Activated CD4-positive, alpha-beta T cell treated with anti-CD3 and anti-CD28 coated beads, Interleukin-2, amount 50 U/mL, for 48 hours (primary cell): ENCODE measurements around the gene JSRP1.

ENCODE experiments used
- DNase-seq, 2 experiments: peaks; one replicate each; pipeline ENCODE4 v3.0.0-alpha.2; 2020

The JSRP1 gene

GRCh38 chr19:2216361-2217225 lies 39.6 kb downstream of the JSRP1 start:
- no peak for DNase-seq

DNA sequence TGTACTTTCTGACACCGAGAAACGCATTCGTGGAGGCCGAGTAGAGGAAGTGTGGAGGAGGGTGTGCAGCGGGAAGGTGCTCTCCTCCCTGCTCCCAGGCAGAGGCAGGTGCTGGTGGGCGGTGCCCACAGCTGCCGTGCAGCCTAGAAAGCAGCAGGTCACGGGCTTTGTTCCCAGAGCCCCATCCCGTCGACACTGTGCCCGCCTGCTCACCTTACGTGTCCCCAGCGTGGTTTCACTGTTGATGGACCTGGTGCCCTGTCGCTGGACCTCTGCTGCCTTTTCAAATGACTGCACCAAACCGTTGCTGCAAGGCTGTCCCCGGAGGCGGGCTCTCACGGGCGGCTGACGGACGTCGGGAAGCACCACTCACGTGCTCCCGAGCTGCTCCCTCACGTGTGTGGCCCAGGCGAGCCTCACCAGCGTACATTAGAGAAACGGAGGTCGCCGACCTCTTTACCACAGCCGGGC lies 40.9 kb downstream of the JSRP1 start:
- peak in 1 of 2 experiments; percentile 43 for DNase-seq

DNA sequence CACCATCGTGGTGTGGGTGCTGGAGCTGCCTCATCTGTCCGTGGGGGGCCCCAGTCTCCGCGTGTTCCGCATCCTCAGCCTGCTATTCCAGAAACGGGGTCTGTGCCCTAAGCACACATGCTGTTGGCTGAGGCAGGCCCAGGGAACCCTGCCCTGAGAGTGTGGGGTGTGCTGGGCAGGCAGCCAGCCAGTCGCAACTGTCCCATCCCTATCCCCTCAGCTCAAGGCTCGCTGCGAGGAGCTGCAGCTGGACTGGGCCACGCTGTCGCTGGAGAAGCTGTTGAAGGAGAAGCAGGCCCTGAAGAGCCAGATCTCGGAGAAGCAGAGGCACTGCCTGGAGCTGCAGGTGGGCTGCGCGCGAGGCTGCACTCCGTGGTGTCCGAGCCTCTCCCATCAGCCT lies 42.0 kb downstream of the JSRP1 start:
- DNase-seq: no peak

DNA sequence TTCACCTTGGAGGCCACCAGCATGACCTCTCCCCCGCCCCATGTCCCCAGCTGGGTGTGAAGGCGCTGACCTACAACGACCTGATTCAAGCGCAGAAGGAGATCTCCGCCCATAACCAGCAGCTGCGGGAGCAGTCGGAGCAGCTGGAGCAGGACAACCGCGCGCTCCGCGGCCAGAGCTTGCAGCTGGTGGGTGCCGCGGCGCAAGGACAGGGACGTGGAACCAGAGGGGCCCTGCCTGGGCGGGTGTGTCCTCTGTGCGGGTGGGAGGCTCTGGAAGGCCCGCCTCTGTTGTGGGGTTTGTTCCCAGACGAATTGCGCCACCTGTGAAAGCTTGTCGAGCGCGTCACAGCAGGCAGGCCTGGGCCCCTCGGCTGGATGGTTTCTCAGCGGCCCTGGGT lies 42.4 kb downstream of the JSRP1 start:
- DNase-seq: no peak

GRCh38 chr19:2212861-2213711 lies 43.1 kb downstream of the JSRP1 start:
- no peak for DNase-seq

- no peak for DNase-seq
Measured at GRCh38 chr19:2210987-2211740, 45.1 kb downstream of the JSRP1 start.

GRCh38 chr19:2210206-2210605 lies 46.0 kb downstream of the JSRP1 start:
- no peak for DNase-seq

GRCh38 chr19:2209408-2209807 lies 46.8 kb downstream of the JSRP1 start:
- no peak for DNase-seq

DNA sequence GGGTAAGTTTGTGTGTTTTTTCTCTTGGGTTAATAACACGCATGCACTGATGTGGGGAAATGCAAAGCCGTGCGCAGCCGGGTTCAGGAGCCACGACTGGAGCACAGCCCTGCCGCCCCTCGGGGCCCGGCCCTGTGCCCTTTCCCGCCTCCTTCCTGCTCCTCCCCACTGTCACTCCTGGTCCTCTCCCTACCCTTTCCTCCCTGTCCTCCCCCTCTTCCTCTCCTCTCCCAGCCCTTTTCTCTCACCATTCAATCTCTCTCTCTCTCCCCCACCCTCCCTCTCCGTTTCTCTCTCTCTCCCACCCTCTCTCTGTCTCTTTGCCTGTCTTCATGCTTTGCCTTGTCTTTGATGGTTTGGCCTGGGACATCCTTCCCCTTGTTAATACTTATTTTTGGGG lies 47.2 kb downstream of the JSRP1 start:
- DNase-seq: no peak

DNA sequence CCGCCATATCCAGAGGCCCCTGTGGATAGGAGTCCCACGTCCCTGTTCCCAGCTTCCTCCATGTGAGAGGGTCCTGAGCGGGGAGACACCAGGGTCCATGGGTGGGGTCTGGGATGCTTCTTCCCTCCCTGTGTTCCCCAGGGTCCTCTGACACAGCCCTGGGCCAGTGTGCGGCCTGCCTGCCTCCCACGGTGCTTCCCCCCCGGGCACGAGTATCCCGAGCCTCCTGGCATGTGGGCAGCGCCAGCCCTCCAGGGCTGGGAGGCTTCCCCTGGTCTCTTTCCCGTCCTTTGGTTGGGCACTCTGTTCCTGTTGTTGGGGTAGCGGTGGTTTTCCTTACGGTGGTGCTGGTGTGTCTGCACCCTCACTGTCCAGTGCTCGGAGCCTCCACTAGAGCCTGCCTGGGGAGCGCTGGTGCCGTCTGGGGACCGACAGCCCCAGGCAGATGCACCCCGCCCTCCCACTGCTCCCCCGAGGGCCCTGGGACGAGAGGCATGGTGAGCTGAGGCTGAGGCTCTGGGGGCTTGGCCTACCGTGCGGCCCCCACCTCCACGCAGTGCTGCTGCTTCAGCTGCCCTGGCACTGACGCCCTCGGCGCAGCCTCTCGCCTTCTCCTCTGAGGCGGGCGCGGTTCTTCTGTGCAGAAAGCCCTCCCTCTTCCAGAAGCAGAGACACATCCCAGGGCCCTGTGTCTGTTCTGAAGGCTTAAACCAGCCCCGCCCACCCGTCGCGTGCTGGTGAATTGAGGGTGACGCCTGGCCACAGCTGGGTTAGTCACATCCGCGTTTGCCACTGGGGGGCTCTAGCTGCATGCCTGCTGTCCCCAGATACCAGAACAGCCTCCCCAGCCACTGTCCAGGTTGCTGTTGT lies 48.0 kb downstream of the JSRP1 start:
- DNase-seq: no peak

GRCh38 chr19:2207008-2207407 lies 49.2 kb downstream of the JSRP1 start:
- no peak for DNase-seq

- DNase-seq: no peak
Measured at GRCh38 chr19:2202366-2202765, 53.9 kb downstream of the JSRP1 start.
